Panc1 (cell line): Measurements from ENCODE around the gene OXCT1. TPM values are rescaled to one million over a fixed set of nuclear protein-coding genes. Genes with fewer than 3 reads are reported as not detected.

Experiments
- ATAC-seq: fragments of 200-7000 bp; cut with Tn5 transposase; 2 replicates; pipeline ENCODE4 v1.9.1; 2020; ENCODE audit warnings: mild to moderate bottlenecking, moderate library complexity
- BruUV-seq: library from RNA; stranded (reverse); fragments of 400-500 nt; replicated peaks from 2 replicates; lab custom pipeline; 2021; lab: Mats Ljungman, UMichigan
- CTCF ChIA-PET: fragments of 300-600 bp; sonication (Branson Sonifier 250); formaldehyde crosslinking; loops from one replicate; lab custom pipeline; 2022; ENCODE audit warnings: antibody characterized with exemption; lab: Charles Lee
- POLR2A ChIA-PET: fragments of 300-600 bp; sonication (Branson Sonifier 250); formaldehyde crosslinking; loops from one replicate; lab custom pipeline; 2022; ENCODE audit warnings: antibody characterized with exemption; lab: Charles Lee
- DNase-seq: peaks from one replicate; pipeline ENCODE4 v3.0.0-alpha.2; 2010; ENCODE audit warnings: low read depth, low spot score
- H3K27ac ChIP-seq: 2 replicates; pipeline ENCODE4 v1.5.1; 2011; ENCODE audit warnings: mild to moderate bottlenecking, low read length, inconsistent platforms
- H3K27me3 ChIP-seq: fragments of 200-500 bp; sonication (Bioruptor generic); 2 replicates; pipeline ENCODE4 v1.6.0; 2014; ENCODE audit warnings: low read length, inconsistent platforms; ENCODE audit not compliant: control insufficient read depth, insufficient read depth
- H3K36me3 ChIP-seq: fragments of 200-500 bp; sonication (Bioruptor generic); 2 replicates; pipeline ENCODE4 v1.5.1; 2014; ENCODE audit warnings: inconsistent platforms, mild to moderate bottlenecking, low read length, moderate library complexity; ENCODE audit not compliant: control insufficient read depth, insufficient read depth
- H3K4me1 ChIP-seq: 2 replicates; pipeline ENCODE4 v1.5.1; 2011; ENCODE audit warnings: inconsistent platforms, mild to moderate bottlenecking, low read length, moderate library complexity; ENCODE audit not compliant: control insufficient read depth, insufficient read depth
- H3K4me3 ChIP-seq, 2 experiments: 2 replicates each; pipeline ENCODE4 v1.5.1; 2011 to 2012; ENCODE audit warnings: low read depth in 2 of 2, low read length in 2 of 2, mild to moderate bottlenecking in 2 of 2, inconsistent platforms in 1 of 2, moderate library complexity in 1 of 2
- H3K9me3 ChIP-seq: fragments of 200-500 bp; sonication (Bioruptor generic); 2 replicates; pipeline ENCODE4 v1.5.1; 2014; ENCODE audit warnings: low read depth, mild to moderate bottlenecking, inconsistent platforms, low read length, moderate library complexity; ENCODE audit not compliant: control insufficient read depth, insufficient read depth
- CTCF ChIP-seq: fragments of 450-650 bp; IDR thresholded peaks from 2 replicates; pipeline ENCODE4 v1.5.1; 2017; ENCODE audit warnings: mild to moderate bottlenecking
- POLR2AphosphoS5 ChIP-seq: IDR thresholded peaks from 2 replicates; pipeline ENCODE4 v1.6.1; 2012; ENCODE audit warnings: mild to moderate bottlenecking, low read depth, low read length, moderate library complexity
- SIN3A ChIP-seq: IDR thresholded peaks from 2 replicates; pipeline ENCODE4 v1.6.1; 2012; ENCODE audit warnings: low read depth, mild to moderate bottlenecking, low read length, moderate library complexity, borderline replicate concordance; ENCODE audit not compliant: insufficient read depth
- TCF7L2 ChIP-seq: IDR thresholded peaks from 2 replicates; pipeline ENCODE4 v1.6.1; 2011; ENCODE audit warnings: mild to moderate bottlenecking, low read depth, low read length, inconsistent platforms
- in situ Hi-C: cut with HindIII; loops from 2 replicates; pipeline ENCODE4 v1.10.0; 2016; ENCODE audit warnings: low sequenced_read_pairs, low pct_unique_long_range_greater_than_20kb
- intact Hi-C: fragments of 100-400 bp; cut with micrococcal nuclease; formaldehyde crosslinking; loops from one replicate; pipeline ENCODE4 v1.10.0; 2022; ENCODE audit not compliant: unreplicated experiment
- total RNA-seq: library from RNA; stranded (reverse); gene quantifications from one replicate; pipeline ENCODE4 v1.2.1, GENCODE V29; 2021; ENCODE audit not compliant: unreplicated experiment
- TF ChIP-seq, protein P1 (sequence below), 2 experiments: IDR thresholded peaks; 2 replicates each; pipeline ENCODE4 v1.6.1; 2011 to 2012; ENCODE audit warnings: low read depth in 2 of 2, control low read depth in 1 of 2, low read length in 1 of 2, mild to moderate bottlenecking in 1 of 2, moderate library complexity in 1 of 2; ENCODE audit not compliant: insufficient read depth in 1 of 2

Gene OXCT1
- total RNA-seq, 1 experiment from 2014 or later: 10.5 TPM

- CTCF ChIA-PET: no interaction called here
- in situ Hi-C loops: no loop called here
- TF ChIP-seq TCF7L2 (no peak), SIN3A (no peak), CTCF (no peak), POLR2AphosphoS5 (no peak)
- TF ChIP-seq, protein P1, sequence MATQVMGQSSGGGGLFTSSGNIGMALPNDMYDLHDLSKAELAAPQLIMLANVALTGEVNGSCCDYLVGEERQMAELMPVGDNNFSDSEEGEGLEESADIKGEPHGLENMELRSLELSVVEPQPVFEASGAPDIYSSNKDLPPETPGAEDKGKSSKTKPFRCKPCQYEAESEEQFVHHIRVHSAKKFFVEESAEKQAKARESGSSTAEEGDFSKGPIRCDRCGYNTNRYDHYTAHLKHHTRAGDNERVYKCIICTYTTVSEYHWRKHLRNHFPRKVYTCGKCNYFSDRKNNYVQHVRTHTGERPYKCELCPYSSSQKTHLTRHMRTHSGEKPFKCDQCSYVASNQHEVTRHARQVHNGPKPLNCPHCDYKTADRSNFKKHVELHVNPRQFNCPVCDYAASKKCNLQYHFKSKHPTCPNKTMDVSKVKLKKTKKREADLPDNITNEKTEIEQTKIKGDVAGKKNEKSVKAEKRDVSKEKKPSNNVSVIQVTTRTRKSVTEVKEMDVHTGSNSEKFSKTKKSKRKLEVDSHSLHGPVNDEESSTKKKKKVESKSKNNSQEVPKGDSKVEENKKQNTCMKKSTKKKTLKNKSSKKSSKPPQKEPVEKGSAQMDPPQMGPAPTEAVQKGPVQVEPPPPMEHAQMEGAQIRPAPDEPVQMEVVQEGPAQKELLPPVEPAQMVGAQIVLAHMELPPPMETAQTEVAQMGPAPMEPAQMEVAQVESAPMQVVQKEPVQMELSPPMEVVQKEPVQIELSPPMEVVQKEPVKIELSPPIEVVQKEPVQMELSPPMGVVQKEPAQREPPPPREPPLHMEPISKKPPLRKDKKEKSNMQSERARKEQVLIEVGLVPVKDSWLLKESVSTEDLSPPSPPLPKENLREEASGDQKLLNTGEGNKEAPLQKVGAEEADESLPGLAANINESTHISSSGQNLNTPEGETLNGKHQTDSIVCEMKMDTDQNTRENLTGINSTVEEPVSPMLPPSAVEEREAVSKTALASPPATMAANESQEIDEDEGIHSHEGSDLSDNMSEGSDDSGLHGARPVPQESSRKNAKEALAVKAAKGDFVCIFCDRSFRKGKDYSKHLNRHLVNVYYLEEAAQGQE (IDR thresholded peaks at IDR 0.05; ENCODE audit: insufficient read depth in 1 of 2, low read depth in 2 of 2, low read length in 1 of 2): no peak
Observed at GRCh38 chr5:41822036-41822435, 48.2 kb downstream of the OXCT1 start.

DNA sequence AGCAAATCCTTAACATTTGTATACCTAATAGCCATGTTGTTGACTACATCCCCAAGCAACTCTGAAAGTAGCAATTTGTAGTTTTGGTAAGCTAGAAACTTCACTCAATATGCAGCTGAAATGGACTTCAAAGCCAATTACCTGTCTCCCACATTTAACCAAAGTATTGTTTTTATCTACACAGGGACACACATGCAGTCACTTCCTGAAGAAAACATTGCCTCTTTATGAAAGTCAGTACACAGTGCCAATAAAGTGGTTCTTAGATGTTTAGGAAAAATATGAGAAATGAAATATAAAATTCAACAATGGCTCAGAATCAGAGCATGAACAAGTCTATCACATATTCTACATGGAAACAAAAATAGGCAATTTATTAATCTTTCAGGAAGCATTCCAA lies 49.2 kb downstream of the OXCT1 start:
- no peaks in the 10 kb centered on the region for H3K27me3 ChIP-seq
- TF ChIP-seq POLR2AphosphoS5 (no peak), TCF7L2 (no peak)
- CTCF ChIA-PET: no interaction called here
- H3K27ac ChIP-seq: no peak overlapping the region
- H3K4me1 ChIP-seq: no peaks in the 10 kb centered on the region
- no peaks in the 10 kb centered on the region; the same call in 1 of the 2 replicates for H3K36me3 ChIP-seq
- DNase-seq (no peak), ATAC-seq (no peak)
- in situ Hi-C loops (no loop called here), intact Hi-C loops (no loop called here)
- no TSS peak for BruUV-seq
- H3K4me3 ChIP-seq: no peak overlapping the region
- POLR2A ChIA-PET: no interaction called here
- no peaks in the 10 kb centered on the region for H3K9me3 ChIP-seq

More at GRCh38 chr5:41822036-41822435, 48.2 kb downstream of the OXCT1 start:
- ATAC-seq (no peak), DNase-seq (no peak)
- Histone ChIP-seq H3K4me1 (no peaks in the 10 kb centered on the region), H3K4me3 (no peak overlapping the region), H3K36me3 (no peaks in the 10 kb centered on the region; the same call in 1 of the 2 replicates), H3K9me3 (no peaks in the 10 kb centered on the region), H3K27me3 (no peaks in the 10 kb centered on the region), H3K27ac (no peak overlapping the region)
- POLR2A ChIA-PET: no interaction called here
- BruUV-seq: no TSS peak
- intact Hi-C loops: no loop called here

DNA sequence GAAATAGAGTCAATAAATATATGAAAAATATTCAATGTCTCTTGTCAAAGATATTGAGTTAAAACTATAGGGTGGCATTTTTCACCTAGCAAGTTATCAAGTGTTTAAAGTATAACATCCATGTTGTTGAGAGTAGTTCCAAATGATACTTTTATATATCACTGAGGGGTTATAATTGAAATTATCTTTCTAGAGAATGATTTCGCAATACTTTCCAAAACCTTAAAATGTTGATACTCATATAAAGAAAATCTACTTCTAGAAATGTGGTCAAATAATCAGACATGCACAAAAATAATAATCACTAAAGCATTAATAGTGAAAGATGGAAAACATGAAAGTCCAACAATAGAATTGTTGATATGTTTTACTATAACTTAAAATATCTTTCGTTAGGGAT lies 50.1 kb downstream of the OXCT1 start:
- intact Hi-C loops (no loop called here), in situ Hi-C loops (no loop called here)
- no TSS peak for BruUV-seq
- ATAC-seq (no peak), DNase-seq (no peak)
- H3K27me3 ChIP-seq: no peaks in the 10 kb centered on the region
- CTCF ChIA-PET: no interaction called here
- no peaks in the 10 kb centered on the region for H3K4me1 ChIP-seq
- H3K4me3 ChIP-seq: no peak overlapping the region
- POLR2A ChIA-PET: no interaction called here
- no peak overlapping the region for H3K27ac ChIP-seq
- H3K36me3 ChIP-seq: no peaks in the 10 kb centered on the region; the same call in 1 of the 2 replicates
- TF ChIP-seq CTCF (no peak), TCF7L2 (no peak), POLR2AphosphoS5 (no peak), SIN3A (no peak)
- TF ChIP-seq, protein P1 (IDR thresholded peaks at IDR 0.05; ENCODE audit: insufficient read depth in 1 of 2, low read depth in 2 of 2, low read length in 1 of 2): no peak
- no peaks in the 10 kb centered on the region for H3K9me3 ChIP-seq
